GM23248 (cell line): Measurements from ENCODE around the gene ASTN1. TPM values are rescaled to one million over a fixed set of nuclear protein-coding genes. Genes with fewer than 3 reads are reported as not detected.

Experiments
- DNase-seq: peaks from one replicate; pipeline ENCODE4 v3.0.0-alpha.2; 2015
- H2AFZ ChIP-seq: fragments of 200-600 bp; sonication (generic); 2 replicates; pipeline ENCODE4 v1.6.1; 2016; ENCODE audit warnings: antibody characterized with exemption
- H3F3A ChIP-seq: fragments of 200-600 bp; sonication (generic); 2 replicates; pipeline ENCODE4 v1.6.1; 2016; ENCODE audit warnings: mild to moderate bottlenecking, antibody characterized with exemption, mixed run types; ENCODE audit not compliant: insufficient read depth
- H3K27ac ChIP-seq: fragments of 200-600 bp; sonication (generic); 2 replicates; pipeline ENCODE4 v1.5.1; 2016; ENCODE audit warnings: mild to moderate bottlenecking
- H3K27me3 ChIP-seq: fragments of 200-600 bp; sonication (generic); replicated peaks from 2 replicates; pipeline ENCODE4 v1.6.1; 2016; ENCODE audit warnings: mild to moderate bottlenecking; ENCODE audit not compliant: insufficient read depth
- H3K36me3 ChIP-seq: fragments of 200-600 bp; sonication (generic); 2 replicates; pipeline ENCODE4 v1.6.1; 2016; ENCODE audit warnings: low read depth, mild to moderate bottlenecking
- H3K4me1 ChIP-seq: fragments of 200-600 bp; sonication (generic); 2 replicates; pipeline ENCODE4 v1.6.1; 2016; ENCODE audit warnings: mild to moderate bottlenecking; ENCODE audit not compliant: insufficient read depth
- H3K4me2 ChIP-seq: fragments of 200-600 bp; sonication (generic); one replicate; pipeline ENCODE4 v1.6.1; 2016; ENCODE audit warnings: mild to moderate bottlenecking; ENCODE audit not compliant: unreplicated experiment
- H3K4me3 ChIP-seq: fragments of 200-600 bp; sonication (generic); 2 replicates; pipeline ENCODE4 v1.5.1; 2016; ENCODE audit warnings: mild to moderate bottlenecking
- H3K79me2 ChIP-seq: fragments of 200-600 bp; sonication (generic); 2 replicates; pipeline ENCODE4 v1.6.1; 2016; ENCODE audit warnings: mild to moderate bottlenecking; ENCODE audit not compliant: insufficient read depth
- H3K9ac ChIP-seq: fragments of 200-600 bp; sonication (generic); 2 replicates; pipeline ENCODE4 v1.6.1; 2016; ENCODE audit warnings: mild to moderate bottlenecking
- H3K9me2 ChIP-seq: fragments of 200-600 bp; sonication (generic); 2 replicates; pipeline ENCODE4 v1.6.1; 2016; ENCODE audit warnings: mixed run types, mild to moderate bottlenecking, moderate library complexity; ENCODE audit not compliant: insufficient read depth
- H3K9me3 ChIP-seq: fragments of 200-600 bp; sonication (generic); one replicate; pipeline ENCODE4 v1.6.1; 2017; ENCODE audit warnings: low read depth
- H4K20me1 ChIP-seq: fragments of 200-600 bp; sonication (generic); 2 replicates; pipeline ENCODE4 v1.6.0; 2016; ENCODE audit not compliant: insufficient read depth
- EZH2 ChIP-seq: fragments of 200-600 bp; sonication (generic); IDR thresholded peaks from 2 replicates; pipeline ENCODE4 v1.6.1; 2018; ENCODE audit warnings: antibody characterized with exemption, mild to moderate bottlenecking; ENCODE audit not compliant: insufficient read depth, poor library complexity, severe bottlenecking
- EZH2phosphoT487 ChIP-seq: fragments of 200-600 bp; sonication (generic); IDR thresholded peaks from 2 replicates; pipeline ENCODE4 v1.6.1; 2018; ENCODE audit warnings: antibody characterized with exemption, moderate library complexity, mild to moderate bottlenecking, low read depth; ENCODE audit not compliant: insufficient read depth
- WGBS, 2 experiments: methylation state at CpG; one replicate each; pipeline ENCODE4 v1.1.6; 2015 to 2017; ENCODE audit warnings: low lambda C conversion rate in 2 of 2, low coverage in 1 of 2; ENCODE audit errors: missing lambda C conversion rate in 2 of 2; 5-methylcytosine and 5-hydroxymethylcytosine counted together
- in situ Hi-C: fragments of 300-500 bp; cut with MboI; formaldehyde crosslinking; loops from 2 replicates; pipeline ENCODE4 v1.15.0; 2020
- polyA plus RNA-seq: library from polyadenylated mRNA; unstranded; fragments of >200 nt; fragmentation: Nextera tagmentation; extraction: Ambion mirVana; gene quantifications from 2 replicates; pipeline ENCODE4 v1.2.1, GENCODE V29; 2016
- total RNA-seq: library from RNA; depleted of rRNA; stranded (reverse); fragments of >200 nt; shearing (Covaris generic); gene quantifications from 2 replicates; pipeline ENCODE4 v1.2.3, GENCODE V29; 2014

Gene ASTN1
- total and polyA plus RNA-seq, 2 experiments from 2014 or later: not detected

- peaks cover 42% of the 10 kb centered on the region for H3K27me3 ChIP-seq
- no peak overlapping the region for H2AFZ ChIP-seq
- H3K79me2 ChIP-seq: no peaks in the 10 kb centered on the region
- peaks cover 5% of the 10 kb centered on the region; the same call in 1 of the 2 replicates for H3K4me1 ChIP-seq
- no peak overlapping the region for H3K9ac ChIP-seq
- H3K9me2 ChIP-seq: no peaks in the 10 kb centered on the region
- WGBS, 2 experiments: 48 to 54% methylated on average over 10 of the region's 10 CpGs
- H3K4me3 ChIP-seq: no peak overlapping the region
- no peak for DNase-seq
- in situ Hi-C loops: loop anchor here (10.0 to 25.0 kb wide), 2 partner anchors 1049 to 1391 kb away; no protein-coding TSS in a partner anchor
- TF ChIP-seq EZH2phosphoT487: no peak
- no peak for TF ChIP-seq EZH2
- H3K27ac ChIP-seq: no peak overlapping the region
- no peaks in the 10 kb centered on the region for H3K36me3 ChIP-seq
- H3F3A ChIP-seq: no peaks in the 10 kb centered on the region
- H3K4me2 ChIP-seq: no peak overlapping the region
- no peaks in the 10 kb centered on the region for H3K9me3 ChIP-seq
- no peaks in the 10 kb centered on the region for H4K20me1 ChIP-seq
Measured at GRCh38 chr1:176896216-176896615, 268.3 kb downstream of the ASTN1 start.

GRCh38 chr1:176894450-176894849 is 270.1 kb downstream of the ASTN1 start:
- in situ Hi-C loops: loop anchor here (10.0 to 25.0 kb wide), 2 partner anchors 1050 to 1393 kb away; no protein-coding TSS in a partner anchor
- 68 to 71% methylated on average over 7 to 8 of the region's 8 CpGs for WGBS, 2 experiments

GRCh38 chr1:176893625-176894352 is 270.7 kb downstream of the ASTN1 start:
- Histone ChIP-seq H3K4me2 (no peak overlapping the region), H3K4me3 (no peak overlapping the region), H3K4me1 (peaks cover 5% of the 10 kb centered on the region; the same call in 1 of the 2 replicates), H4K20me1 (no peaks in the 10 kb centered on the region), H3K9ac (no peak overlapping the region), H2AFZ (no peak overlapping the region), H3K9me3 (no peaks in the 10 kb centered on the region), H3K27me3 (peaks cover 29% of the 10 kb centered on the region), H3K9me2 (no peaks in the 10 kb centered on the region), H3K36me3 (no peaks in the 10 kb centered on the region), H3K27ac (no peak overlapping the region), H3K79me2 (no peaks in the 10 kb centered on the region), H3F3A (no peaks in the 10 kb centered on the region)
- in situ Hi-C loops: loop anchor here (10.0 to 25.0 kb wide), 2 partner anchors 1051 to 1394 kb away; no protein-coding TSS in a partner anchor
- TF ChIP-seq EZH2 (no peak), EZH2phosphoT487 (no peak)
- DNase-seq: no peak
- 38 to 43% methylated on average over 7 of the region's 7 CpGs for WGBS, 2 experiments

More at GRCh38 chr1:176894450-176894849, 270.1 kb downstream of the ASTN1 start:
- Histone ChIP-seq H3K4me1 (peaks cover 5% of the 10 kb centered on the region; the same call in 1 of the 2 replicates), H2AFZ (no peak overlapping the region), H3K27ac (no peak overlapping the region), H3K27me3 (peaks cover 34% of the 10 kb centered on the region), H3K36me3 (no peaks in the 10 kb centered on the region), H4K20me1 (no peaks in the 10 kb centered on the region), H3K4me2 (no peak overlapping the region), H3F3A (no peaks in the 10 kb centered on the region), H3K9me2 (no peaks in the 10 kb centered on the region), H3K79me2 (no peaks in the 10 kb centered on the region), H3K4me3 (no peak overlapping the region), H3K9ac (no peak overlapping the region), H3K9me3 (no peaks in the 10 kb centered on the region)
- DNase-seq: no peak
- TF ChIP-seq EZH2: no peak
- TF ChIP-seq EZH2phosphoT487: no peak

GRCh38 chr1:176888471-176889032 is 276.0 kb downstream of the ASTN1 start:
- peaks cover 16% of the 10 kb centered on the region for H3K27me3 ChIP-seq
- TF ChIP-seq EZH2: no peak
- no peak for TF ChIP-seq EZH2phosphoT487
- no peaks in the 10 kb centered on the region for H3F3A ChIP-seq
- WGBS, 2 experiments: 43 to 62% methylated on average over 3 of the region's 3 CpGs
- no peak overlapping the region for H3K4me3 ChIP-seq
- no peaks in the 10 kb centered on the region for H3K79me2 ChIP-seq
- H3K27ac ChIP-seq: no peak overlapping the region
- no peak overlapping the region for H3K4me2 ChIP-seq
- no peak for DNase-seq
- 0 out of 2 replicates have a peak, but pooled peaks cover 4% of the 10 kb centered on the region for H3K4me1 ChIP-seq
- no peaks in the 10 kb centered on the region for H4K20me1 ChIP-seq
- no peak overlapping the region for H3K9ac ChIP-seq
- no peaks in the 10 kb centered on the region for H3K9me2 ChIP-seq
- H3K36me3 ChIP-seq: no peaks in the 10 kb centered on the region
- H3K9me3 ChIP-seq: no peaks in the 10 kb centered on the region
- H2AFZ ChIP-seq: no peak overlapping the region
- in situ Hi-C loops: loop anchor here (25.0 kb wide), 1 partner anchor 1399 kb away; no protein-coding TSS in a partner anchor
